SK-N-SH (cell line): ENCODE data around the gene GLTP. TPM values are rescaled to one million over a fixed set of nuclear protein-coding genes. Genes with fewer than 3 reads are reported as not detected.

Experiments
- CTCF ChIA-PET: fragments of 300-600, 350-600 bp; formaldehyde crosslinking; extraction: SDS; loops from one replicate; lab custom pipeline; 2021; lab: Yijun Ruan, JAX
- POLR2A ChIA-PET: fragments of 350-600 bp; sonication (Branson Sonifier 250); formaldehyde crosslinking; extraction: SDS; loops from one replicate; lab custom pipeline; 2020; ENCODE audit warnings: antibody characterized with exemption, inconsistent platforms; lab: Yijun Ruan, JAX
- DNase-seq: peaks from one replicate; pipeline ENCODE4 v3.0.0; 2012
- H2AFZ ChIP-seq: fragments of 200-600 bp; sonication (generic); 2 replicates; pipeline ENCODE4 v1.8.1; 2016; ENCODE audit warnings: antibody characterized with exemption, mild to moderate bottlenecking, low read depth
- H3F3A ChIP-seq: fragments of 200-600 bp; sonication (generic); replicated peaks from 2 replicates; pipeline ENCODE3; 2016; ENCODE audit warnings: antibody characterized with exemption, mild to moderate bottlenecking; ENCODE audit not compliant: insufficient read depth
- H3K27ac ChIP-seq, 2 experiments: fragments of 200-500 bp in 1 of 2; fragments of 200-600 bp in 1 of 2; sonication (Bioruptor generic) in 1 of 2; sonication (generic), shearing (Covaris generic) in 1 of 2; 2 replicates each; pipeline versions ENCODE4 v1.5.1 to v1.6.1; 2014 to 2016; ENCODE audit warnings: low read depth in 2 of 2, inconsistent platforms in 1 of 2, low read length in 1 of 2, mild to moderate bottlenecking in 1 of 2, mixed read lengths in 1 of 2
- H3K27me3 ChIP-seq: fragments of 200-600 bp; sonication (generic), shearing (Covaris generic); 2 replicates; pipeline ENCODE4 v1.6.1; 2016; ENCODE audit warnings: mixed run types; ENCODE audit not compliant: insufficient read depth
- H3K36me3 ChIP-seq, 2 experiments: fragments of 200-500 bp in 1 of 2; fragments of 200-600 bp in 1 of 2; sonication (Bioruptor generic) in 1 of 2; sonication (generic) in 1 of 2; replicated peaks in 1 of 2; 2 replicates each; pipeline versions ENCODE3 to v1.5.1; 2014 to 2016; ENCODE audit warnings: low read length in 1 of 2, mild to moderate bottlenecking in 1 of 2; ENCODE audit not compliant: insufficient read depth in 2 of 2, control insufficient read depth in 1 of 2
- H3K4me1 ChIP-seq, 2 experiments: fragments of 200-500 bp in 1 of 2; fragments of 200-600 bp in 1 of 2; sonication (Bioruptor generic) in 1 of 2; sonication (generic), shearing (Covaris generic) in 1 of 2; 2 replicates each; pipeline versions ENCODE4 v1.5.1 to v1.6.1; 2014 to 2016; ENCODE audit warnings: low read depth in 1 of 2, low read length in 1 of 2, mixed run types in 1 of 2; ENCODE audit not compliant: insufficient read depth in 2 of 2, control insufficient read depth in 1 of 2
- H3K4me2 ChIP-seq: fragments of 200-600 bp; sonication (generic), shearing (Covaris generic); 2 replicates; pipeline ENCODE4 v1.6.1; 2017; ENCODE audit warnings: mixed run types
- H3K4me3 ChIP-seq, 2 experiments: fragments of 200-500 bp in 1 of 2; fragments of 200-600 bp in 1 of 2; sonication (Bioruptor generic) in 1 of 2; sonication (generic), shearing (Covaris generic) in 1 of 2; 2 replicates each; pipeline versions ENCODE4 v1.5.1 to v1.8.1; 2014 to 2016; ENCODE audit warnings: low read depth in 2 of 2, inconsistent platforms in 1 of 2, low read length in 1 of 2, mild to moderate bottlenecking in 1 of 2, mixed read lengths in 1 of 2, moderate library complexity in 1 of 2
- H3K79me2 ChIP-seq: fragments of 200-600 bp; sonication (generic); 2 replicates; pipeline ENCODE4 v1.8.1; 2017; ENCODE audit warnings: mild to moderate bottlenecking; ENCODE audit not compliant: insufficient read depth
- H3K9ac ChIP-seq: fragments of 200-600 bp; sonication (generic); 2 replicates; pipeline ENCODE4 v1.6.1; 2017; ENCODE audit warnings: mixed run types
- H3K9me2 ChIP-seq: fragments of 200-600 bp; sonication (generic); 2 replicates; pipeline ENCODE4 v1.6.1; 2017; ENCODE audit warnings: mixed run types
- H3K9me3 ChIP-seq: fragments of 200-600 bp; sonication (generic); 2 replicates; pipeline ENCODE4 v1.6.1; 2017; ENCODE audit warnings: mixed run types, mild to moderate bottlenecking, moderate library complexity
- H4K20me1 ChIP-seq: fragments of 200-600 bp; sonication (generic); 2 replicates; pipeline ENCODE4 v1.6.1; 2017; ENCODE audit warnings: mild to moderate bottlenecking, mixed run types; ENCODE audit not compliant: insufficient read depth
- CHD2 ChIP-seq: fragments of 150-350 bp; IDR thresholded peaks from 2 replicates; pipeline ENCODE4 v1.6.1; 2018; ENCODE audit warnings: low read length; ENCODE audit not compliant: partially characterized antibody
- EP300 ChIP-seq, 2 experiments: IDR thresholded peaks; 2 replicates each; pipeline versions ENCODE4 v1.4.0 to v1.6.1; 2012; ENCODE audit warnings: borderline replicate concordance in 1 of 2, low read depth in 1 of 2, low read length in 1 of 2
- EZH2phosphoT487 ChIP-seq: fragments of 200-600 bp; sonication (generic); IDR thresholded peaks from 2 replicates; pipeline ENCODE4 v1.6.1; 2017; ENCODE audit warnings: low read depth, mixed run types, mild to moderate bottlenecking, antibody characterized with exemption, moderate library complexity, borderline replicate concordance
- FOSL2 ChIP-seq: IDR thresholded peaks from 2 replicates; pipeline ENCODE4 v1.4.0; 2012; ENCODE audit warnings: low read depth, mild to moderate bottlenecking, moderate library complexity, borderline replicate concordance
- FOXJ3 ChIP-seq: sonication (generic); formaldehyde crosslinking; IDR thresholded peaks from 2 replicates; pipeline ENCODE4 v1.5.1; 2020; ENCODE audit warnings: mild to moderate bottlenecking, missing genetic modification reagents
- GATA2 ChIP-seq: sonication (generic); formaldehyde crosslinking; IDR thresholded peaks from 2 replicates; pipeline ENCODE4 v1.5.0; 2020; ENCODE audit warnings: mild to moderate bottlenecking, missing genetic modification reagents
- JUND ChIP-seq: IDR thresholded peaks from 2 replicates; pipeline ENCODE4 v1.4.0; 2012
- MEF2A ChIP-seq: IDR thresholded peaks from 2 replicates; pipeline ENCODE4 v1.4.0; 2012; ENCODE audit warnings: low read depth, borderline replicate concordance
- MXI1 ChIP-seq: IDR thresholded peaks from 2 replicates; pipeline ENCODE4 v1.6.1; 2012; ENCODE audit warnings: mild to moderate bottlenecking, low read depth, low read length, improper control_type of control experiment
- NRF1 ChIP-seq: IDR thresholded peaks from 2 replicates; pipeline ENCODE4 v1.6.1; 2012; ENCODE audit warnings: low read depth, mild to moderate bottlenecking, low read length
- POLR2AphosphoS5 ChIP-seq: IDR thresholded peaks from 2 replicates; pipeline ENCODE4 v1.6.1; 2012; ENCODE audit warnings: low read depth, low read length
- RAD21 ChIP-seq: IDR thresholded peaks from 2 replicates; pipeline ENCODE4 v1.6.1; 2012; ENCODE audit warnings: mild to moderate bottlenecking, low read length
- RXRA ChIP-seq: IDR thresholded peaks from 2 replicates; pipeline ENCODE4 v1.4.0; 2012; ENCODE audit warnings: low read depth, mild to moderate bottlenecking, borderline replicate concordance
- SMC3 ChIP-seq: IDR thresholded peaks from 2 replicates; pipeline ENCODE4 v1.6.1; 2012; ENCODE audit warnings: low read depth, low read length, improper control_type of control experiment
- TAF1 ChIP-seq: IDR thresholded peaks from 2 replicates; pipeline ENCODE4 v1.6.1; 2012; ENCODE audit warnings: low read depth, mild to moderate bottlenecking, low read length, moderate library complexity, borderline replicate concordance
- WGBS: methylation state at CpG from one replicate; pipeline ENCODE4 v1.1.6; 2017; ENCODE audit warnings: low lambda C conversion rate; 5-methylcytosine and 5-hydroxymethylcytosine counted together
- polyA plus RNA-seq, 3 experiments: library from polyadenylated mRNA; depleted of rRNA; stranded (reverse); fragments of >200 nt; gene quantifications; 2 replicates each; pipeline ENCODE4 v1.2.3, GENCODE V29; 2012
- TF ChIP-seq, protein P1 (sequence below): IDR thresholded peaks from 2 replicates; pipeline ENCODE4; 2012
- TF ChIP-seq, protein P2 (sequence below): fragments of 150-350 bp; IDR thresholded peaks from 2 replicates; pipeline ENCODE4 v1.6.1; 2016; ENCODE audit warnings: mild to moderate bottlenecking, low read depth, low read length
- TF ChIP-seq, protein P3 (sequence below): IDR thresholded peaks from 2 replicates; pipeline ENCODE4 v1.4.0; 2012; ENCODE audit warnings: low read depth

Gene GLTP
- polyA plus RNA-seq, 1 of the 3 experiments (the other 2 are of a cell fraction), result 23.0 TPM

DNA sequence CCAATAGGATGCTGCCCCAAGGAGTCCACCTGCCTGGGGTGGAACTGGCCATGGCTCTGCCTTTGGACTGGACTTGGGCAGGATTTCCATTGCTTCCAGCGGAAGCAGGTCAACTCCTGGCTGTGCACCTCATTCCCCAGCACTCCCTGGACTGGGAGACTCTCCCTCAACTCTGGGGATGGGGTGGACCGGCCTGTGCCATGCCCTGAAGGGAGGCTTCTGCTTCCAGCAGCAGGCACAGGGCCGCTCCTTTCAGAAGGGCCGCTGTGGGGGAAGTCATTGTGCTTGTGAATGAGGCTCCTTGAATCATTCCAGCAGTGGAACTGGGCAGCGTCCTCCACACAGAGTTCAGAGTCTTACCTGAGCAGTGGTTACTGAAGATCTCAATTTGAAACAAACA is 42.7 kb upstream of the GLTP start (continued):
- TF ChIP-seq, protein P1, sequence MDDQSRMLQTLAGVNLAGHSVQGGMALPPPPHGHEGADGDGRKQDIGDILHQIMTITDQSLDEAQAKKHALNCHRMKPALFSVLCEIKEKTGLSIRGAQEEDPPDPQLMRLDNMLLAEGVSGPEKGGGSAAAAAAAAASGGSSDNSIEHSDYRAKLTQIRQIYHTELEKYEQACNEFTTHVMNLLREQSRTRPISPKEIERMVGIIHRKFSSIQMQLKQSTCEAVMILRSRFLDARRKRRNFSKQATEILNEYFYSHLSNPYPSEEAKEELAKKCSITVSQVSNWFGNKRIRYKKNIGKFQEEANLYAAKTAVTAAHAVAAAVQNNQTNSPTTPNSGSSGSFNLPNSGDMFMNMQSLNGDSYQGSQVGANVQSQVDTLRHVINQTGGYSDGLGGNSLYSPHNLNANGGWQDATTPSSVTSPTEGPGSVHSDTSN, result no peak
- no peak for TF ChIP-seq MEF2A
- TF ChIP-seq CHD2, result no peak
- TF ChIP-seq, protein P2, sequence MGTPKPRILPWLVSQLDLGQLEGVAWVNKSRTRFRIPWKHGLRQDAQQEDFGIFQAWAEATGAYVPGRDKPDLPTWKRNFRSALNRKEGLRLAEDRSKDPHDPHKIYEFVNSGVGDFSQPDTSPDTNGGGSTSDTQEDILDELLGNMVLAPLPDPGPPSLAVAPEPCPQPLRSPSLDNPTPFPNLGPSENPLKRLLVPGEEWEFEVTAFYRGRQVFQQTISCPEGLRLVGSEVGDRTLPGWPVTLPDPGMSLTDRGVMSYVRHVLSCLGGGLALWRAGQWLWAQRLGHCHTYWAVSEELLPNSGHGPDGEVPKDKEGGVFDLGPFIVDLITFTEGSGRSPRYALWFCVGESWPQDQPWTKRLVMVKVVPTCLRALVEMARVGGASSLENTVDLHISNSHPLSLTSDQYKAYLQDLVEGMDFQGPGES, result no peak
- TF ChIP-seq RAD21, result no peak
- TF ChIP-seq POLR2AphosphoS5, result no peak
- no peak for TF ChIP-seq EP300 (IDR thresholded peaks at IDR 0.05; ENCODE audit: borderline replicate concordance in 1 of 2, low read depth in 1 of 2, low read length in 1 of 2)

DNA sequence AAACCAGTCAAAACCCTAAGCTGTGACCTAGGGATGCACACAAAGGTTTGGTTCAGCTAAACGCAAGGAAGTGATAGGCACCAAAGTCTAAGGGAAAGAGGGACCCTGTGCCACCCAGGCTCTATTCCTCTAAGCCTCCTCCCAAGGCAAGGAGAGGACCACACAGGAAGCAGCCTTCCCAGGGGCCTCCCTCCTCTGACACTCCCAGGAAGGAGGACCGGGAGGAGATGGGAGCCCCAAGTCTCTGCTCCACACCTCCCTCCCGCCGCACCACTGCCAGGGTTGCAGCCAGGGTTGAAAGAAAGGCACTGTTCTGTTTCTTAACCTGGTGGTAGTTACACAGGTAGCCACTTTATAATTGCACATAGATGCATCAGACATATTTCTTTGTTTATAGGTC is 41.6 kb upstream of the GLTP start:
- H3F3A ChIP-seq, result no peaks in the 10 kb centered on the region
- no peaks in the 10 kb centered on the region for H3K9me2 ChIP-seq
- ChIA-PET CTCF (interaction anchor here (1.3 to 1.7 kb wide), 3 partner anchors 69 to 489 kb away, joined by 3 to 5 read pairs (median 4); no protein-coding TSS in a partner anchor), POLR2A (no interaction called here)
- WGBS, result 100% methylated on average over 4 of the region's 4 CpGs
- H3K4me2 ChIP-seq, result no peak overlapping the region
- H3K4me3 ChIP-seq, result no peak overlapping the region
- DNase-seq, result no peak
- H3K9me3 ChIP-seq, result no peaks in the 10 kb centered on the region
- H3K9ac ChIP-seq, result no peak overlapping the region
- no peaks in the 10 kb centered on the region for H4K20me1 ChIP-seq
- H3K27ac ChIP-seq, result no peak overlapping the region
- H2AFZ ChIP-seq, result no peak overlapping the region
- peaks cover 10 to 13% of the 10 kb centered on the region in 2 experiments for H3K36me3 ChIP-seq
- H3K27me3 ChIP-seq, result no peaks in the 10 kb centered on the region
- no peaks in the 10 kb centered on the region for H3K79me2 ChIP-seq
- peaks cover 0 to 2% of the 10 kb centered on the region in 2 experiments; a peak in 1 of 4 replicates for H3K4me1 ChIP-seq
- TF ChIP-seq, protein P3, sequence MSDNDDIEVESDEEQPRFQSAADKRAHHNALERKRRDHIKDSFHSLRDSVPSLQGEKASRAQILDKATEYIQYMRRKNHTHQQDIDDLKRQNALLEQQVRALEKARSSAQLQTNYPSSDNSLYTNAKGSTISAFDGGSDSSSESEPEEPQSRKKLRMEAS, result no peak
- TF ChIP-seq RXRA, result no peak
- TF ChIP-seq POLR2AphosphoS5, result no peak
- no peak for TF ChIP-seq TAF1
- TF ChIP-seq GATA2, result no peak
- TF ChIP-seq NRF1, result no peak
- no peak for TF ChIP-seq CHD2
- TF ChIP-seq FOXJ3 (CRISPR knock-in tag), result no peak
- TF ChIP-seq JUND, result no peak
- TF ChIP-seq MEF2A, result no peak
- no peak for TF ChIP-seq EZH2phosphoT487
- no peak for TF ChIP-seq SMC3
- no peak for TF ChIP-seq RAD21
- TF ChIP-seq FOSL2, result no peak
- TF ChIP-seq MXI1, result no peak
